ENCODE data around the gene NIPSNAP2.
"Not testable (repeated sequence)": the region's sequence is repeated elsewhere in the genome, so short reads cannot be mapped to it uniquely, and the experiment has no call there.

Gene NIPSNAP2

DNA sequence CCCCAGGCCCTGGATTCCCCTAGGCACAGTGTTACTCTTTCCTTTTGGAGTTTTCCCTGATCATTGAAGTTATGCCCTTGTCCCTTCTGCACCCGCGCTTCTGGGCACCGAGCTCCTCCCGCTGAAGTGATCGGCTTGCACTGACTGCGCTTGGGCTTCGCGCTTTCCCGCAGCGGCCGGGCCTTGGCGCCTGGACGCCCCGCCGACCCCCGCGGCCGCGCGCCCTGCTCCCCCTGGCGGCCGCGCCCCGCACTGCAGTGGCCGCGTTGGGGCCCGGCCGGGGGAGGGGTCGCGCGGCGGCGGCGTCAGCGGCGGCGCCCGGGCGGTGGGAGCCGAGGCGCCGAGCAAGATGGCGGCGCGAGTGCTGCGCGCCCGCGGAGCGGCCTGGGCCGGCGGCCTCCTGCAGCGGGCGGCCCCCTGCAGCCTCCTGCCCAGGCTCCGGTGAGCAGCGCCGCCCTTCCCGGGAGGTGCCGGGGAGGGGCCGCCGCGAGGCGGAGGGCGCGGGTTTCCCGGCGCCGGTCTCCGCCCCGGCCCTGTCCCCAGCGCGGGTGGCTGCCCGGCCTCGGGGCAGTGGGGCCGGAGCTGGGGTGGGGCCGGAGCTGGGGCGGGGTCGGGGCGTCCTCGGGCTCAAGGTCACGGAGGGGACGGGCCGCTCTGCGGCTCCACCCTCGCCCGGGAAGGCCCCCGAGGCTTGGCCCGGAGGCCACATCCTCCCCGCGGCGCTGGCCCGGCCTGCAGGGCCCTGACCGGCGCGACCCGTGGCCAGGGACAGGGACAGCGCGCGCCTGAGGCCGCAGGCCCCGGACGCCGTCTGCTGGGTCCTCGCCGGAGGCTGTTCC is at the start of gene NIPSNAP2:
TSS of gene NIPSNAP2 (plus strand) at position 325 of the 839 bp plus-strand sequence. CDS start at position 350, 25 bp downstream.
- peak; percentile 32 to 44 (median 34) for DNase-seq (ENCODE audit: low read depth in 2 of 3, low spot score in 2 of 3)

DNA sequence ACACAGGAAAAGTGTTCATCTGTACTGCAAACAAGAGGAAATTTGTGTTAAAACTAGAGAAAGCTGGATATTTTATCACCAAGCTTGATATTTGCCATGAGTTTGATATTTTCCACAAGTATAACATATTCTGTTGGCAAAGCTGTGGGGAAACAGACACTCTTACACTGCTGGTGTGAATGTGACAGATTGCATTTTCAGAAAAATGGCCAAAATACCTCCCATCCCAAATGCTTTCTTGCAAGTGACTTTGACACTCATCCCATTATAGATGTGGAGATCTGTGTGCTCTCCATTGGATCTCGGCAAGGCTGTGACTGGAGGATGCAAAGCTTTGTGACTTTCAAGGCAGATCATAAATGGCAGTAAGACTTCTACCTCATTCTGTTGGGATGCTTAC is 46.6 kb upstream of the NIPSNAP2 start:
- no peak for DNase-seq (ENCODE audit: low read depth in 2 of 3, low spot score in 2 of 3)

DNA sequence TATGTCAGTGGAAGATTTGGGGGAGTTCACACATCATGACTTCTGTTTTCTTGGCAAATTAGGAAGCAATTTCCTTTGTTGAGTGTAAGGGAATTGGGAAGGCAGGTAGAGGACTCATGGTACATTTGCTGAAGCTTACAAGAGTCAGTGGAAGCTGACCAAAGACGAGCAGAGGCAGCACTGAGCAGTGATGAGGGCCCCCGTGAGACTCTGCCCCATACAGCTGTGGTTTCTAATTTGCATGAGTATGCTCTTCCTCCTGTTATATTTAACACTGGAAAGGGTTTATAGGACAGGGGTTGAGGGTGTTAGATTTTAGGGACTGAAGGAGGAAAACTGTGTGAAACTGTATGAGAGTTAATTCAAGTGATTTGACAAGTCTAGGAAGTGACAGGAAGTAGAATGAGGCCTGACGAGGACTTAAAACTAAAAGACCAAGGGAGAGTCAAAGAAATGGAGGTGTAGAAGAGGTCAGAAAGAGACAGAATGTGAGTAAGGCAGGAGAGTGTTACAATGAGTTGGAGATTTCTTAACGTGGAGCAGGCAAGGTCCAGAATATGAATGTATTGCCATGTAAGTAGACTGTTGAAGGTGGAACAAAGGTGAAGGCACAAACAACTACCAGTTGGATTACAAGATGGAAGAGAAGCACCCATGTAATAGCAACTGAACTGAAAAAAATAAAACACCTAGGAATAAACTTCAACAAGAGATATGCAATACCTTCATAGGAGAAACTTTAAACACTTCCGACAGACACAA is 36.2 kb upstream of the NIPSNAP2 start:
- DNase-seq (ENCODE audit: low read depth in 2 of 3, low spot score in 2 of 3), result no peak

DNA sequence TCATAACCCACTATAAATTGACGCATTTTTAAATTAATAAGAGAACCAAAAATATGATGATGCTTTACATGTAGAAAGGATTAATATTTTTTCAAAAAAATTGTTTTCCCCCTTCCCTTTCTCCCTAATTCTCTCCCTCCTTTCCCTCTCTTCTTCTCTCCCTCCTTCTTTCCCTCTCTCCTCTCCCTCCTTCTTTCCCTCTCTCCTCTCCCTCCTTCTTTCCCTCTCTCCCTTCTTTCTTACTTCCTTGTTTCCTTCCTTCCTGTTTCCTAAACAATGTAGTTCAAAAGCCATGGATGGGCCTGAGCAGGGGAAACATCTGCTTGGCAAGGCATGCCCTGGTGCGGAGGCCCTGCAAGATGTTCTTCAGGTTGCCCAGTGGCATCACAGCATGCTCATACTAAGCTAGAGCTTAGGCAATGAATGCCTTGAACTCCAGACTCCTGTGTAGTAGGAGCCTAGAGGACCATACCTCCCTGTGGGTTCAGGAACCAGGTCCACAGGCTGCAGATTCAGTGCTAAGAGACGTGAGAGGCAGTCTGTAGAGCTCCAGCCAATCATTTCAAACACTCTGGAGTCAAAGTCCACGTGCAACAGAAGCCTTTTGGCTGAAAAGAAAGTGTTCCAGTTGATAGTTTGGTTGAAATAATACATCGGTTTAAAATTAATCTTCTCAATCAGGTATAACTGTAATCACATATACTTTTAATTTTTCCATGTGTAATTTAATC is 32.8 kb upstream of the NIPSNAP2 start:
- DNase-seq (ENCODE audit: low read depth in 2 of 3, low spot score in 2 of 3), result no peak

DNA sequence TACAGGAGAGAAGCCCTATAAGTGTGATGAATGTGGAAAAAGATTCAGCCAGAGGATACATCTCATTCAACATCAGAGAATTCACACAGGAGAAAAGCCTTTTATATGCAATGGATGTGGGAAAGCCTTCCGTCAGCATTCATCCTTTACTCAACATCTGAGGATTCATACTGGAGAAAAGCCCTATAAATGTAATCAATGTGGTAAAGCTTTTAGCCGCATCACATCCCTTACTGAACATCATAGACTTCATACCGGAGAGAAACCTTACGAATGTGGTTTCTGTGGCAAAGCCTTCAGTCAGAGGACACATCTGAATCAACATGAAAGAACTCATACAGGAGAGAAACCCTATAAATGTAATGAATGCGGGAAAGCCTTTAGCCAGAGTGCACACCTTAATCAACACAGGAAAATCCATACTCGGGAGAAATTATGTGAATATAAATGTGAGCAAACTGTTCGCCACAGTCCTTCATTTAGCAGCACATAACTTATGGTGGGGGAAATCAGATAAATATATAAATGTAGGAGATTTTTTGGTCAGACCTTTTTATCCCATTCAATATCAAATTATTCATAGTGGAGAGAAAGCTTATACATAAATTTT is 24.8 kb upstream of the NIPSNAP2 start:
- DNase-seq (ENCODE audit: low read depth in 2 of 3, low spot score in 2 of 3), result no peak

DNA sequence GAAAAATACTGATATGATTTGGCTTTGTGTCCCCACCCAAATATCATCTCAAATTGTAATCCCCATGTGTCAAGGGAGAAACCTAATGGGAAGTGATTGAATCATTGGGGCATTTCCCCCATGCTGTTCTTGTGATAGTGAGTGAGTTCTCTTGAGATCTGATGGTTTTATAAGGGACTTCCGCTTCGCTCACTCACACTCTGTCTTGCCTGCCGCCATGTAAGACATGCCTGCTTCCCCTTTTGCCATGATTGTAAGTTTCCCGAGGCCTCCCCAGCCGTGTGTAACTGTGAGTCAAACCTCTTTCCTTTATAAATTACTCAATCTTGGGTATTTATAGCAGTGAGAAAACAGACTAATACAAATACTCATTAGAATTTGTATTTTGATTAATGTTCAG is 17.8 kb upstream of the NIPSNAP2 start:
- no peak for DNase-seq (ENCODE audit: low read depth in 2 of 3, low spot score in 2 of 3)

DNA sequence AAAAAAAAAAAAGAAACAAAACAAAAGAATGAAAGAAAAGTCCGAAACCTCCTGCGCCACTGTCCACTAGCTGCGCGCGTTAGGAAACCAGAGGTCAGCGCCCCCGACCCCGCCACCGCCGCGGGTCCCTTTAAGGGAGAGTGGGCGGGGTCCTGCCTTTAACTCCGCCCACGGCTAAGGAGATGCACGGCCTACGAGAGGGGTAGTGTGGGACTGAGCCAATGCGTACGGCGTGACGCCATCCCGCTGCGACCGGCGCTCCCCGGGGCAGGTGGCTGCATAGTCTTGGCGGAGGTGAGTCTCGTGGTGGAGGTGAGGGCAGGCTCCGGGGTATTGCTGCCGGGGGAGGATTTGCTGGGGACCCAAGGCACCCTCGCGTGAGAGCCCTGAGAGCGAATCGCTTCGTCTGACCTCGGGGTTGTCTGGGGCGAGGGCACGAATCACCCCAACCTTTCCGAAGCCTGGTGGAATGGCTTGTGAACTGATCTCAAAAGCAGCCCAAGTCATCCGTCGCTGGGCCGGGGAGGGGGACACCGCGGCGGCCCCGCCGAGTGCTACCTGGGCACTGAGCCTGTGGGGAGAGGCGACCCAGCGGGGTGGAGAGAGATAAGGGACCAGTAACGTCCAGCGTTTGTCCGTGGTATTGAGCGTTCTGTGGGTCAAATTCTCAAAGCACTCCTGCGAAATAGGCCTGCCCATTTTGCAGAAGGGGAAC is 12.6 kb upstream of the NIPSNAP2 start, which contains the start of gene MRPS17:
TSS of gene MRPS17 (plus strand) at position 241 of the 715 bp plus-strand sequence. CDS start 1,319 bp downstream, outside the sequence.
- peak; percentile 73 to 84 (median 74) for DNase-seq (ENCODE audit: low read depth in 2 of 3, low spot score in 2 of 3)

DNA sequence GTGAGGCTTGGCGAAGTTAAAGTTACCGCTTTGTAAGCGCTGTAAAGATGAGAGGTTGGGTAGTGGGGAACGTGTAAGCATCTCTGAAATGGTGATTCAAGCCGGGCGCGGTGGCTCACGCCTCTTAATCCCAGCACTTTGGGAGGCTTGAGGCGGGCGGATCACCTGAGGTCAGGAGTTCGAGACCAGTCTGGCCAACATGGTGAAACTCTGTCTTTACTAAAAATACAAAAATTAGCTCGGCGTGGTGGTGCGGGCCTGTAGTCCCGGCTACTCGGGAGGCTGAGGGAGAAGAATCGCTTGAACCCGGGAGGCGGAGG is 12.1 kb upstream of the NIPSNAP2 start:
- DNase-seq (ENCODE audit: low read depth in 2 of 3, low spot score in 2 of 3), result not testable (repeated sequence)

DNA sequence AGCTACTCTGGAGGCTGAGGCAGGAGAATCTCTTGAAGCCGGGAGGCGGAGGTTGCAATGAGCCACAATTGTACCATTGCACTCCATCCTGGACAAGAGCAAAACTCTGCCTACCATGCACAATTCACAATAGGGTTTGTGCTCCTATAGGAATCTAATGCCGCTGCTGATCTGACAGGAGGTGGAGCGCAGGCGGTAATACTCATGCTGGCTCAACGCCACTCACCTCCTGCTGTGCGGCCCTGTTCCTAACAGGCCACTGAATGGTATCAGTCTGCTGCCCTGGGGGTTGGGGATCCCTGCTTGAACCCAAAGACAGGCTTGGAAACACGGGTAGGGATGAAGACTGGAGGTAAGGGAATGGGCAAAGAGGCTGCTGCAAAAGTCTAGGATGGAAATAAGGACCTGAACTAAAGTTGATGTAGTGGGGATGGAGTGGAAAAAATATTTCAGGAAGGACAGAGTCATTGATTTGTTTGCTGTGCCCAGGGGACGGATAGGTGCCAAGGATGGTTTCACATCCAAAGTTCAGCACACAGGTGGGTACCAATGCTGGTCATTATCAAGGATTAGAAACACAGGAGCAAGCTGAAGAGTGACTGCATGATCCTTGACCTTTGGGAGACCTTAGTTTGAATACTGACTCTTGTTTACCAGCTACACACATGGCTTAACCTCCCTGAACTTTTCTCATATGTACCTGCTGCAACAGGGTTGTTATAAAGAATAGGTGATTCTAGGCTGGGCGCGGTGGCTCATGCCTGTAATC is 10.5 kb upstream of the NIPSNAP2 start:
- no peak for DNase-seq (ENCODE audit: low read depth in 2 of 3, low spot score in 2 of 3)

DNA sequence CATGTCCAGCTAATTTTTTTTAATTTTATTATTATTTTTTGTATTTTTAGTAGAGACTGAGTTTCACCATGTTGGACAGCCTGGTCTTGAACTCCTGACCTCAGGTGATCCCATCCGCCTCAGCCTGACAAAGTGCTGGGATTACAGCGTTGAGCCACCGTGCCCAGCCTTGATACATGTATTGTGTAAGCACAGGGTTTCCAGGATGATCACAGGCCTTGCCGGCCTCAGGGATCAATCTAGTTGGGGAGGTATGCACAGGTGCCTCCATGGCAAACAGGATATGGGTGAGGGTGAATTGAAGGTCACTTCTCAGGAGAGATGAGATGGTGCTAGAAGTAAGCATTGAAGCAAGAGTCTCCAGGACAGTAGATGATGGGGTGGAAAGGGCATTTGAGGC is 7.2 kb upstream of the NIPSNAP2 start:
- DNase-seq (ENCODE audit: low read depth in 2 of 3, low spot score in 2 of 3), result no peak

DNA sequence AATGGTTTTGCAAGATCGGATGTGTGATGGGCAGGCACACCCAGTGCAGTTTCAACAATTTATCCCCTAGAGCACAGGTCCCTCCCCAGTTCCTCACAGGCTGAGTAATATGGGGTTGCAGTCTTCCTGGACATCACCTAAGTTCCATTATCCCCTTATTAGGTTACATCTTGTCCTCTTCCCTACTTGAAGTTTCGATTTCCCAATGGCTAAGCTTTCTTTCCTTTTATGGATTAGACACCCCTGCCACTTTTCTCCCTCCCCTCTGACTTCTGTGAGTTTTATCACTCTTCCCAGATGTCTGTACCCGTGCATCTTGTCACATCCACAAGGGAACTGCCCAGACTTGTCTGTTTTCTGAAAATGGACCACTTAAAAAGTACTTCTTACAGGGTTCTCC is 2.4 kb upstream of the NIPSNAP2 start:
- no peak for DNase-seq (ENCODE audit: low read depth in 2 of 3, low spot score in 2 of 3)

DNA sequence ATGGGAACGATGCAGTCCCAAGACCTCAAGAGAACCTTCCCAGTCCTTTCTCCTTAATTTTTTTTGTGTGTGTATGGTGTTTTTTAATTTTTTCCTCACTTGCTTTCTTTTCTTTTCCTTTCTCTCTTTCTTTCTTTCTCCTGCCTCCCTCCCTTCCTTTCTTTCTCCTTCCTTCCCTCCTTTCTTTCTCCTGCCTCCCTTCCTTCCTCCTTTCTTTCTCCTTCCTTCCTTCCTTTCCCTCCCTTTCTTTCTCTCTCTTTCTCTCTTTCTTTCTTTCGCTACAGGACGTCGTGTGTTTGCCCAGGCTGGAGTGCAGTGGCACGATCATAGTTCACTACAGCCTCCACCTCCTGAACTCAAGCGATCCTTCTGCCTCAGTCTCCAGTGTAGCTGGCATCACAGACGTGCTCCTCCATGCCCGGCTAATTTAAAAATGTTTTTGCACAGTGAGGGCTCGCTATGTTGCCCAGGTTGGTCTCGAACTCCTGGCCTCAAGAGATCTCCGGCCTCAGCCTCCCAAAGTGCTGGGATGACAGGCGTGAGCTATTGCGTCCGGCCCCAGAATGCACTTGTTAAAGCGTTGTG is 709 bp upstream of the NIPSNAP2 start:
- no peak for DNase-seq (ENCODE audit: low read depth in 2 of 3, low spot score in 2 of 3)

DNA sequence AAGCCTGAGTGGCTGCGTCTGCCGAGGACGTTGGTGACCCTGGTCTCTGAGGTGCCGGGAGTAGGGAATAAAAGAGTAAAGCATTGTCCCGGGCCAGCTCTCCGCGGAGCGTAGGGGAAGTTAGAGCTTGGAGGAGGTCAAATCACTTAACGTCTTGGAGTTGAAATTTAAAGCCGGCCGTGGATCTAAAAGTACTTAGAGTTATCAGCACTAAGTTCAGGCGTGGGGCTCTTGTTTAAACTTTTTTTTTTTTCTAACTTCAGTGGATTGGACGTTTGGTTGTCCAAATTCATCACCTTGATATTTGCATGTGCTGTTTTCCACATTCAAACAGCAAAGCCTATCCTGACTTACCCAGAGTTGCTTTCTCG is 700 bp downstream of the NIPSNAP2 start:
- no peak for DNase-seq (ENCODE audit: low read depth in 2 of 3, low spot score in 2 of 3)

DNA sequence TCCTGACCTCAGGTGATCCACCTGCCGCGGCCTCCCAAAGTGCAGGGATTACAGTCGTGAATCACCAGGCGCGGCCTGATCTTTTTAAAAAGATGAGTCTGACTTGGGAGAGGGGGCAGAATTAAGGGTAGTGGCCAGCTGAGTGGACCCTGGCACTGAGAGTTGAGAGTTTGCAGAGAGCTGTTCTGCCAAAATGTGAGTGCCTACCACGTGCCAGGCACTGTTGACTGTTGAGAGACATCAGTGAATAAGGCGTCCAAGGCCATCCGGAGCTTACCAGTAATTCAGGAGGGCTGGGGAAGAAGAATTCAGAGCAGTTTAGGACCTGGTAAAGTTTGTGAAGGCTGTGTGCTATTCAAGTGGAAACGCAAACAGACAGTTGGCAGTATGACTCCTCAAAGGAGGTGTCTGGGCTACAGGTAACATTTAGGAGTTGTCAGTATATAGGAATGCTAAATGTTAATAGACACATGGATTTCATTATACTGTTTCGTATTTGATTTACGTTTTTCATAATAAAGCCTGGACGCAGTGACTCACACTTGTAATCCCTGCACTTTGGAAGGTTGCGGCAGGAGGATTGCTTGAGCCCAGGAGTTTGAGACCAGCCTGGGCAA is 1.5 kb downstream of the NIPSNAP2 start:
- no peak for DNase-seq (ENCODE audit: low read depth in 2 of 3, low spot score in 2 of 3)

DNA sequence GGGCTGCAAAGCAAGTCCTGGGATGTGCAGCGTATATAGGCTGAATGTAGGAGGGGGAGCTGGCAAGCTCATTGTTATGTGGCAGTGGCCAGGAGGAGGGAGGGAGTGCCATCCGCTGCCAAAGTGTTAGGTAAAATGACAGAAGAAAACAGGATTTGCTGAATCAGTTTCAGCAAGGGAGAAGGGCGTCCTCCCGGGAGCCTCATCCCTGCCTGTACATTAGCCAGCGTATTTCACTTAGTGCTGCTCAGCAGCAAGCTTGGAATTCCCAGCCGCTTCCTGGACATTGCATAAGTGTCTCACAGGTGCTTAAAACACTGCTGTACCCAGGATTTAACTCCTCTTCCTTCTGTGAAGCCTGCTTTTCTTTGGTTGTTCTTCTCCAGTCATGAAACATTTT is 2.5 kb downstream of the NIPSNAP2 start:
- DNase-seq (ENCODE audit: low read depth in 2 of 3, low spot score in 2 of 3), result no peak

DNA sequence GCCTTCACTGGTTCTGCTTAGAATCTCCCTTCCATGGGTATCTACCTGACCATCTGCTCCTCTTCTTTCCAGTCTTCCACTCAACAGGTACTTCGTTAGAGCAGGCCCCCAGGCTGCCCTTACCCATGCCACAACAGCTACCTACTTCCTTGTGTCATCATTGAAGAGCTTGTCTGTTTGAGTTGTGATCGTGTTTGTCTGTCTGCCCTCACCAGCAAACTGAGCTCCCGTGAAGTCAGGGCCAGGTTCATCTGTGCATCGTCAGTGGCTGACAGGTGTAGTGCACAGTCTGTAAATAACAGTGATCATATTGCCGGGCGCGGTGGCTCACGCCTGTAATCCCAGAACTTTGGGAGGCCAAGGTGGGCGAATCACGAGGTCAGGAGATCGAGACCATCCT is 5.0 kb downstream of the NIPSNAP2 start:
- no peak for DNase-seq (ENCODE audit: low read depth in 2 of 3, low spot score in 2 of 3)

DNA sequence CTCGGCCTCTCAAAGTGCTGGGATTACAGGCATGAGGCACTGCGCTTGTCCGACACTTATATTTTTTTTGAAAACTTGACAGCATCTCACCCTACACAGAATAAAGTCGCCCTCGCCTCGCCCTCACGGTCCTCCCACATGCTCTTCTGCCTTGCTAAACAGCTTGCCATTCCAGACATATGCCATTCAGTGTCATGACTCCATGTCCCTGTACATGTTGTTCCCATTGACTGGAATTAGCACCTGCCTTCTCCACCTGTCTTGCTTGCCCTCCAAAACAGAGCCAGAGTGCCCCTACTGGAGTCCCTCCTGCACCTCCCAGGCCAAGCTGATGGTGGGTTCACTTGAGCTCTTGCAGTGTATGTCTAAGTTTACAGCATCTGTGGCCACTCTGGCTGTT is 6.2 kb downstream of the NIPSNAP2 start:
- no peak for DNase-seq (ENCODE audit: low read depth in 2 of 3, low spot score in 2 of 3)

DNA sequence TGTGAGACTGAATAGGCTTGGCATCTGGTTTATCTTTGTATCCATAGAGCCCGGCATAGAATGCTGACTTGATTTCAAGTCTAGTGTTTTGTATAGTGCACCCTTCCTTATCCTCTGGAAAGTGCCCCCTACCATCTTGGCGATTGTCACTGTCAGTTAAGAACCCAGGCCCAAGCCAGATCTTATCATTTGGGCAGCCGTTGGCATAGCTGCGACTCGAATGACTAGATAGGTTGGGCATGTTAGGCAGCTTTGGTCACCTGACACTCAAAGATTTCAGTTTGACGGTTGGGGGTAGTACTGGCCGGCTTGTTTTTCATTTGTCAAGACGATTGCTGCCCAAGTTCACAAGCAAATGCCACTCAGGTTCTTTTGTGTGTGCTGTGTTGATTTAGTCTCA is 6.6 kb downstream of the NIPSNAP2 start:
- no peak for DNase-seq (ENCODE audit: low read depth in 2 of 3, low spot score in 2 of 3)

DNA sequence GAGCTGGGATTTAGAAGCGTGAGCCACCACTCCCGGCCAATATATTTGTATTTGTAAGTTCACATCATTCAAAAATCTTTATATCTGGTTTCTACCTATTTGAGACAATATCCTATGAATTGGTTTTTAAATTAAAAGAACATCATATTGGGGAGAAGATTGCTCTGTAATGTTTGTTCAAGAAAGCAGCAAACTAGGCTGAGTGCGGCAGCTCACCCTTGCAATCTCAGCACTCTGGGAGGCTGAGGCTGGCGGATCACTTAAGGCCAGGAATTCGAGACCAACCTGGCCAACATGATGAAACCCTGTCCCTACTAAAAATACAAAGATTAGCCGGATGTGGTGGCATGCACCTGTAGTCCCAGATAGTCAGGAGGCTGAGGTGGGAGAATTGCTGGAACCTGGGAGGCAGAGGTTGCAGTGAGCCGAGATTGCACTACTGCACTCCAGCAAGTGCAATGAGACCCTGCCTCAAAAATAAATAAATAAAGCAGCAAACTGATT is 9.4 kb downstream of the NIPSNAP2 start:
- no peak for DNase-seq (ENCODE audit: low read depth in 2 of 3, low spot score in 2 of 3)
